Kidney capillary endothelial cell (primary cell): Measurements from ENCODE around the gene MITF.
"Not testable (repeated sequence)": the region's sequence is repeated elsewhere in the genome, so short reads cannot be mapped to it uniquely, and the experiment has no call there.

Source experiments
- DNase-seq: peaks from one replicate; pipeline ENCODE4 v3.0.0-alpha.2; 2018; ENCODE audit warnings: low spot score

The MITF gene

DNA sequence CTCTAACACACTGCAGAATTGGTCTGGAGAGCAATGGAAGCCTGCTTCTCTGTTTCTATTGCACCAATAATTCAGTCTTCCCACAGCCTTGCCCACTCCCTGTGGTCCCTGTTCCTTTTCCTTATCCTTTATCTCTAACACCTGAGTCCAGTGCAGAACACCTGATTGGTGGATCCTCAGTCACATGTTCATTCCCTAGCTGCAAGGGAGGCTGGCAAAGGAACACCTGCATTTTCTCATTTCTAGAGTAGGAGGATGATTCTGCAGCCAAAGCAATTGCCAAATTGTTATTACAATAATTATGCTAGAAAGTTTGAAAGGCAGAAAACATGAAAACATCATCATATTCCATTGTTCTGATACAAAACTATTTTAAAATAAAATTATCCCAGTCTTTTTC, 176.5 kb downstream of the MITF start:
- no peak for DNase-seq

DNA sequence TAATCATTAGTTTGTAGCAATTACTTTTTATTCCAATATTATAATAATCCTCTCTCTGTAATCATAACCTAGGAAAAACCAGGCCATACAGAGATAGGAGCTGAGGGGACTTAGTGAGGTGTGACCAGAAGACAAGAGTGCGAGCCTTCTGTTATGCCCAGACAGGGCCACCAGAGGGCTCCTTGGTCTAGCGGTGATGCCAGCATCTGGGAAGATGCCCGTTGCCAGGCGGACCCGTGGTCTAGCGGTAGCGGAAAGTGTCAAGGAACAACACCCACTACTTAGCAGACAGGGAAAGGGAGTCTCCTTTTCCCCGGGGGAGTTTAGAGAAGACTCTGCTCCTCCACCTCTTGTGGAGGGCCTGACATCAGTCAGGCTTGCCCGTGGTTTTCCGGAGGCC, 180.7 kb downstream of the MITF start:
- DNase-seq = not testable (repeated sequence)

DNA sequence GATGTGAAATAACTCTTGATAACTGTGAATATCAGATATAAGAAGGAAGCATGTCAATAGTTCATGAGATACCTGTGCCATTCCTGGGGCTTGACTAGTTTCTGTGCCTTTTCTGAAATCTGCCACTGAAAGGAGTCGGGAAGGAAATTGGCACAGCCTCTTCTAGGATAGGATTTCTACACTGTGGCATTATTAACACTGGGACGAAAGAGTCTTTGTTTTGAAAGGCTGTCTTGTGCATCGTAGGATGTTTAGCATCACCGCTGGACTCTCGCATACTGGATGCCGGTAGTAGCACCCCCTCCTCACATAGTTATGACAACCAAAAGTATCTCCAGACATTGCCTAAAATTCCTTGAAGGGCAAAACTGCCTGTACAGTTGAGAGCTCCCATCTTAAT, 182.4 kb downstream of the MITF start:
- no peak for DNase-seq

DNA sequence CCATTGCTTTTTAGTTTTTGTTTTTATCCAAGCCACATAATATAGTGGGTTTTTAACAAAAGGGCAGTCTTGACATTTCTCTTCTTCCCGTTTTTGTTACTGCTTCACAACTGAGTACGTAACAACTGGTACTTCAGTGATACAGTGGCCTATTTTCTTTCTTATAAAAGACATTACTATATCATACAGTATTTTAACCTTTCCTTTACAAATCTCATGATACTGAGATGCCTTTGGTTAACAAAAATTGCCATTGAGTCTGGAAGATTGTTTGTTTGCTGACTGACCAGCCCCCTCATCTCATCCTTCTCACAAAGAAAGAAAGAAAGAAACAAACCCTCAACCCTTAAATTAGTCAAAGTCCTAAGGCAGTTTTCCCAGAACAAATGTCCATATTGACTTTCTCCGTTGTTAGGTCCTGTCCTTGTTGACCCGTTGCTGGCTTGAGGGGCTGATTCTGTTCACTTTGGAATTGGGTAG, 183.3 kb downstream of the MITF start:
- no peak for DNase-seq

DNA sequence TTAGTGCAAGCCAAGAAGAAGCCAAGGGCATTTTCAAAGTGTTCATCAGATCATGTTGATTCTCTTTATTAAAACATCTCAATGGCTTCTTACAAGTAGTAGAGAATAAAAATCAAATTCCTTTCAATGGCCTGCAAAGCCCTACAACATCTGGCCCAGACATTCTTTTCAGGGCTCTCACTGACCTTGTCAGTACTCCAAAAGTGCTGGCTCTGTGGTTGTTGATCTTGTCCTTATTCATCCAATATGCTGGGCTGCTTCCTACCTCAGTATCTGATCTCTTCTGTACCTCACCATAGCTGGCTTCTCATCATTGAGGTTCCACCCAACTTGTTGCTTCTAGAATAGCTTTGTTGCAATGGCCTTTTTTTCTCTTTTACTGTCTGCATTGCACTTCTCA, 186.2 kb downstream of the MITF start:
- no peak for DNase-seq

DNA sequence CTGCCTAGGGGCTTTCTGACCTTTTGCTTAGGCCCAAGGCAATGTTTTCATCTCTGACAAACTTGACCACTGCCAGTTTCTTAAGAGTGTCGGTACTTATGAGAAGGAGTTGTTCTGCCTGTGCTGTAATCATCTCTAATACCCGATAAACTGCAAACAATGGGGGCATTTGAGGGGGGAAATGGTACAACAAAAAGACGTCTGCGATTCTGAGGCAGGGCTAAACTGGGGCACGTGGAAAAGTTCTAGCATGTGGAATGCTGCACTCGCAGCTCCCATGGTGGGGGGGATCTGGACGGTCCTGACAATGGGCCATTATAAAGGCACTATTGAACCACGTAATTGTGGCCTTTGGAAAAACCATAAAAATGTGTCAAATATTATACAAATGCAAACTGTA, 187.1 kb downstream of the MITF start:
- DNase-seq = no peak

DNA sequence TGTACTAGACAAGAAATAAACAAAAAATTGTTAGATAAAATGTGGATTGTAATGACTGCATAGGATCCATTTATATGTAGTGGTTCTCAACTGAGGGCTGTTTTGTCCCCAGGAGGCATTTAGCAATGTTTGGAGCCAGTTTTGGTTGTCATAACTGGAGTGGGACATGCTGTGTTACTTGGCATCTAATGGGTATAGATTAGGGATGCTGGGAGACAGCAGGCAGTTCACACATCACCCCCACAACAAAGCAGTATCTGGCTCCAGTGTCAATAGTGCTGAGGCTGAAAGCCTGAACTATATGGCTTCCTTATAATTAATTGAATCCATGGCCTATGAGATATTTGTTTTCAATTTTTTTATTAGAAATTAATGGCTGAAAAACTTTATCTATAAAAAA, 188.3 kb downstream of the MITF start:
- DNase-seq = no peak

DNA sequence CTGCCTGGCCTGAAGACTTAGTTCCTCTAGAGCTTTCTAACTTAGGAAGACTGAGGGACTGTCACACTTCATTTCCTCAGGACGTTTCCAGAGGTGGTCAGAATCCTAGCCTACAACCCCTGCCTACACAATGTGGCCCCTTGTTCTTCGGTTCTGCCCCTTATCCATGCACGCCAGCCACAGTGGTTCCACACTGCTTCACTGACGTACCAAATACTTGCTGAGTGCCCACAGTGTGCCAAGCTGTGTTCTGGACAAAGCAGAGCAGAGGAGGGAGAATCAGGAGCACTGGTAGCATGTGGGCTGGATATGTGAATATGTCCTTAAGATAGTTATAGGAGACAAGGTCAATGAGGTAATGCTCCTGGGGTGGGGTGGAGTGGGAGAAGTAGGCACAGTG, 189.8 kb downstream of the MITF start:
- DNase-seq = no peak

DNA sequence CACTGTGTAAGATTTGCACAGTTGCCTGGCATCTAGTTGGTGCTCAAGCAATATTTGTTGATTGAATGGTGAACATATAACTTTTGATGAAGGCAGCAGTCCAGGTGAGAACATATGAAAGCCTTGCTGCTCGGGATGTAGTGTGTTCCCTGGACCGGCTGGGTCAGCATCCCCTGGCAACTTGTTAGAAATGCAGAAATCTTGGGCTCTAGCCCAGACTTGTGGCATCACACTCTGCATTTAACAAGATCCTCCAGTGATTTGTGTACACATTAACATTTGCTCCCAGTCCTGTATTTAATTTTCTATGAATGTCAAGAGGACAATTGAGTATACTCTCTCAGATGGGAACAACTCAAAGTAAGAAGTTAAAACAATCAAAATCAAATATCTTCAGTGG, 191.3 kb downstream of the MITF start:
- no peak for DNase-seq

DNA sequence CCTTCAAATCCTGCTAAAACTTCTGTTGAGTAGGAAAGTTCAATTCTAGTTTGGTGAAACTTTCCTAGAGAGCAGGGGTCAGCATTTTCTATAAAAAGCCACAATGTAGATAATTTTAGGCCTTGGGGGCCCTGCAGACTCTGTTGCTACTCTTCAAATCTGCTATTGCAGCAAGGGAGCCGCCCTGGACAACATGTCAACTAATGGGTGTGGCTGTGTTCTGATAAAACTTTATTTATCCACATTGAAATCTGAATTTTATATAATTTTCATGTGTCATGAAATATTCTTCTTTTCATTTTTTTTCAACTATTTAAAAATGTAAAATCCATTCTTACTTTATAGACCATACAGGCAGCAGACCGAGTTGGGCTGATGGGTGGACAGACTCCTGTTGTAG, 192.8 kb downstream of the MITF start:
- DNase-seq = no peak

DNA sequence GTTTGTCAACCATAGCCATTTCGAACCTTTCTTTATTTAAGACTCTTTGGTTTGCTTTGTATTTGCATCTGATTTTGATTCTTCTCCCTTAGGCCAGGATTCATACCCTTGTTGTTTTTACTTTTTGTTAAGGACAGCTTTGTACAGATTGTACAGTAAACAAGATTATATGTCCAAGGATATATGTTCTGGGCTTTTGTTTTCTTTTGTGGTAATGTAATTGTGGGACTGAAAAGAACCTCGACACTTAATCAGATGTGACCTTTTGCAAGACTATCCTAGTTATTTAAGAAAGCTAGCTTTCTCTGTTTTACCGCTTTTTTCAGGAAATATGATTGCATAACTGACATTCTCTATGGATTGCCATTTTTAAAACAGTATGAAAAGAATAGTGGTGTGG, 193.2 kb downstream of the MITF start:
- no peak for DNase-seq

DNA sequence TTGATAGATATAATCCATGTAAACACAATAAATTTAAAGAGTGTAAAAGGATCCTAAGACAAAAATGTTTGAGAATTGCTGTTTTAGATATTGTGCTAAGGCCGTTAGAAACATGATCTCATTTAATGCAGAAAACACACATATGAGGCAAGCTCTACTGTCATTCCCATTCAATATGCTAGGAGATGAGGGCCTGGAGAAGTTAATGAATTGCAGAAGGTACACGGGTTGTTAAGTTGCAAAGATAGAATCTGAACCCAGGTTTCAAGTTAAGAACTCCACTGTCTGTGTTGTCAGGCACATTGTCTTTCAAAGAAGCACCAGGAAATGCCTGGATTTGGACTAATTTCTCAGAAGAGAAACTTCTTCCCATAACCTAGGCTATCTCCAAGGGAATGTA, 195.1 kb downstream of the MITF start:
- no peak for DNase-seq

DNA sequence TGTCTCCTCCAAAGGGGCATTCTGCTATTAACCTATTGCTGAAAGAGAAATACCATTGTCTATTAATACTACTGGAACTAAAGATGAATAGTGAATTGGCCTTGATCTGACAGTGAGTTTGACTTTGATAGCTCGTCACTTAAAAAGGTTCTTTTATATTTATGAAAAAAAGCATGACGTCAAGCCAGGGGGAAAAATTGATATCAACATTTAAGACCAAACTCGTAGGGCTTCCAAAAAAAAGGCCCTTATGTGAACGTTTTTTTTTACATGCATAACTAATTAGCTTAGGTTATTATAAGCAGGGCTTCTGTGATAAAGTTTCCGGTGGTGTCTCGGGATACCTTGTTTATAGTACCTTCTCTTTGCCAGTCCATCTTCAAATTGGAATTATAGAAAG, 197.0 kb downstream of the MITF start:
- DNase-seq = no peak

DNA sequence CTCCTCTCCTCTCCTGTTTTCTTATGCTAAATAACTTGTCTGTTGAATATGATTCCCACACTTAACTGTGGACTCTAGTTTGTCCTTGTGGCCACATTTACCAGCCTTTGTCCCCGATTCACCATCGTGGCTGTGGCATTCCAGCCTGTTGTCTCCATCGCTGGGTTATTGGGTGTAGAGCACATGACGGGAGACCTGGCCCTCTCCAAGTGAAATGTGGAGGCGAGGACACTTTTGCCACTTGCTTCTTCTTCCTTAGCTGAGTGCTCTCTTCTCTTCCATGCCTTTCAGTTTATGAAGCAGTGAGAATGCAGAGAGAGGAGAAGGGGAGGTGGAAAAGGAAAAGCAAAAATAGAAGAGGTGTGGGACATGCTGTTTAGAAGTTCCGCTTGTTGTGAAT, 198.8 kb downstream of the MITF start:
- DNase-seq = no peak

DNA sequence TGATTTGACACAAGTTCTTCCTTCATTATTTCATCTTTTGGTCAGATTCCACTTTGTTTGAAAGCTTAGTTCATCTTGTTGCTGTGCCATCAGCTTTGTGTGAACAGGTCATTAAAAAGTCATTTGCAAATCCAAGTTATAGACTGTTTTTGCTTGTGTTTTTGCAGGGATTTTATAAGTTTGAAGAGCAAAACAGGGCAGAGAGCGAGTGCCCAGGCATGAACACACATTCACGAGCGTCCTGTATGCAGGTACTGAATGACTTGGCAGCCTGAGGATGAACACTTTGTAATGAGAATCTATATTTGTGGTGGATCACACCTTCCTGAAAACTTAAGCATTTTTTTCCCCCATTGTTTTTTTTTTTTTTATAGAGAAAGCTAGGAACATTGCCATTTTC, 199.7 kb downstream of the MITF start:
- no peak for DNase-seq

DNA sequence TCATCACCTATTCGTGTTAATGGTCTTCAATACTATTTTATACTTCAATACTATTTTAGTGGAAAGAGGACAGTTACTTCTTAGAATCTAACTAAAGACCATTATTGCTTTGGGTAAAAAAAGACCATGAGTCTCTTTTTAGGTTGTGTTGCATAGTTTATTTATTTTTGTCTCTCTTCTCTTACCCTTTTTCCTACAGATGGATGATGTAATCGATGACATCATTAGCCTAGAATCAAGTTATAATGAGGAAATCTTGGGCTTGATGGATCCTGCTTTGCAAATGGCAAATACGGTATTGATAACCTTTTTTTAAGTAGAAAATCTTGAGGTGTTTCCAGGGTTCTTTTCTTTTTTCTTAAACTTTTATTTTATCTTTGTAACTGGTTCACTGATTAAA, 201.8 kb downstream of the MITF start:
- no peak for DNase-seq

DNA sequence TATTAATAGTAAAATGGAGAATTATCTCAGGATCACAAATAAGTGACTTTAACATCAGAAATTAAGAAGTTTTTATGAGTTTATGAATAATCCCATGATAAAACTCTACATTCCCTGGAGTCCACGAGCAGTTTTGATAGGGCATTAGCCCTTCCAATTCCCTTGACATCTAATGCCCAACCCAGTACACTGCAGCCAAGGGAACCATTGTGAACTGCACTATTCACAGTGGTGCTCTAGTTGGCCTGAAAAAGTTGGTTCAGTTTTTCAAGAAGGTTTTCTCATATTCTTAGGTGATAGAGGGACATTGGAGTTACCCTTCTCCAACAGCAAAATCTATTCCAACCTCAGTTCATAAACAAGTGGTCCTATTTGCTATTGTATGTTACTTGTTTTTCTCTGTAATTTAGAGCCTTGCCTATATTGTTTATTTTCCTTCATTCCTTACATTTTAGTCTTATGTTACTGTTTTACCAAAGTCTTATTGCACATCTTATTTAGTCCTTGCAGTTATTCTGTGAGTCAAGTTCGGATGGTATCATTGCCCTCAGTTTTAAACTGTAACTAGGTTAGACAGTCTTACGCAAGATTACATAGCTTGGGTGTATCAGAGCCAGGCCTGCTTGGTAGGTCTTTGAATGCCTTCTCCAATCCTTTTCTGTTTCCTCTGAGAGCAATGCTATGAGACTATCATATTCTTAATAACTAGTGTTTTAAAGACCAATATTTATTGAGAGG, 202.3 kb downstream of the MITF start:
- DNase-seq = no peak

DNA sequence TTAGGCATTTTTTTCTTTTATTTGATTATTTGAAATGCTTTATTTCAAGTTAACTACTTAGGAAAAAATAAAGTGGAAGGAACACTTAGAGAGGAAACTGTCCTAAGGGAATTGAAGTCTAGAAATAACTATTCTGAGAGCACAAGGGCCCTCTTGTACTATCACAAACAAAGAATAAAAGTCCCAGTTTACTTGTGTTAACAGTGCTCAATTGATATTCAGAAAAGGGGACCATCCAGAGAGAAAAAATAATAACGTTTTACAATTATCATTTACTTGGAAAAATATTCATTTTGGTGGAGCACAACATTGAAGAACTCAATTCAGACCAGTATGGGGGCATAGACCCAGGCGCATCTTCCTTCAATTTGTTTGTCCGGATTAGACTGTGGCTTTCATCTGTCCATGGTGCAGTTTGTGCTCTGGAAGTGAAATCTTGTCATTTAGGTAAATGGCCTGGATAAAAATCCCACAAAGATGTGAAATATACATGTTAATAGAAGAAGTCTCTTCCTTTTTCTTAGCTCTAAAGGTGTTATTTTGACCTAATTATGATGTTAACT, 205.7 kb downstream of the MITF start:
- DNase-seq = no peak

DNA sequence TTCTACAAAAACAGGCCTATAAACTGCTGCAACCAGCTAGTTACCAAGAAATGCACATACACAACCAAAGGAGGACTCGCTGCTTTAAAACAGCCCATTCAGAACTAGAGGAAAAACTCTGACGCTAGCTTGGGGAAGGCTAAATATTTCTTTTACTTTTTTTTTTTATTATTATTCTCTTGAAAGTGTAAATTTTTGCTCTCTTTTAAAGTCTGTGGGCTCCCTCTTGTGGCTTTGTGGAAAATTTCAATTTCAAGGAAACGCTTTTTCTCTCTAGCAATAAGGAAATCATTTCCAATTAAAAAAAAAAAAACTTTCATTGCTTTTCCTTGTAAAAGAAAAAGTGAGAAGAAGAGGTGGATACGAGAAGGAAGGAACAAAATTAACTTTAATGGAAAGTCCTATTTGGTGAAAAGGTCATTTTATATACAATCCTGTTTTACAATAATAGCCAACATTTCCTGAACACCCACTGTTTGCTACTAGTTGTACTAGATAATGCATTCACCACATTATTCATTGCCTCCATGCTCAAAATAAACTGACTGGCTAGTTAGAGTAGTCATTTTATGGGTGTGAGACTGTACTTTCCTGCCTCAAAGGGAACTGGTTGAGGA, 209.1 kb downstream of the MITF start:
- DNase-seq = peak; percentile 47

DNA sequence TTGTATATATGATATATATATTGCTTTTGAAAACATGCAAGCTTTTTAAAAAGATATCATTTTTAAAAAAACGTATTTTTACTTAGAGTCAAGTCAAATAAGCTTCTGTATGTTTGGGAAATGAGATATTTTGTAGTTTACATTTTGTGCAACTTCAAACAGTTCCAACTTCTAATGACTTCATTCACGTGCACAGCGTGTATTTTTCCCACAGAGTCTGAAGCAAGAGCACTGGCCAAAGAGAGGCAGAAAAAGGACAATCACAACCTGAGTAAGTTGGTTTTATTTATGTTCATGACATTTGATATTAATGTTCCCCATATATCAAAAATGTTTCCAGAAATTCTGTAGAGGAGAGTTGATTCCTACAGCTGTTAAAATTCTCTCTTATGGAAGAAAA, 212.4 kb downstream of the MITF start:
- no peak for DNase-seq

DNA sequence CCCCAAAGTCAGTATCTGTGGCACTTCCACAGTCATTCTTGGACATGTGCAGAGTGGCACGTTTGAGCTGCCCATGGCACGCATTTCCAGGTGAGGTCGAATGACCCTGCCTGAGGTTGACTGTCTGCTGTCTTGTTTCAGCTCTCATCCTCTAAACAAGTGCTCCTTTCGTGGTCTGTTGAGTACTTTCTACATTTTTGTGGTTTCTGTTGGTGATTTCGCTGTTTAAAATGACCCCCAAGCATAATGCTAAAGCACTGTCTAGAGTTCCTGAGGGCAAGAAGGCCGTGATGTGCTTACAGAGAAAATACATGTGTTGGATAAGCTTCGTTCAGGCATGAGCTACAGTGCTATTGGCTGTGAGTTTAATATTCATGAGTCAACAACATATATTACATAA, 220.3 kb downstream of the MITF start:
- DNase-seq = no peak

DNA sequence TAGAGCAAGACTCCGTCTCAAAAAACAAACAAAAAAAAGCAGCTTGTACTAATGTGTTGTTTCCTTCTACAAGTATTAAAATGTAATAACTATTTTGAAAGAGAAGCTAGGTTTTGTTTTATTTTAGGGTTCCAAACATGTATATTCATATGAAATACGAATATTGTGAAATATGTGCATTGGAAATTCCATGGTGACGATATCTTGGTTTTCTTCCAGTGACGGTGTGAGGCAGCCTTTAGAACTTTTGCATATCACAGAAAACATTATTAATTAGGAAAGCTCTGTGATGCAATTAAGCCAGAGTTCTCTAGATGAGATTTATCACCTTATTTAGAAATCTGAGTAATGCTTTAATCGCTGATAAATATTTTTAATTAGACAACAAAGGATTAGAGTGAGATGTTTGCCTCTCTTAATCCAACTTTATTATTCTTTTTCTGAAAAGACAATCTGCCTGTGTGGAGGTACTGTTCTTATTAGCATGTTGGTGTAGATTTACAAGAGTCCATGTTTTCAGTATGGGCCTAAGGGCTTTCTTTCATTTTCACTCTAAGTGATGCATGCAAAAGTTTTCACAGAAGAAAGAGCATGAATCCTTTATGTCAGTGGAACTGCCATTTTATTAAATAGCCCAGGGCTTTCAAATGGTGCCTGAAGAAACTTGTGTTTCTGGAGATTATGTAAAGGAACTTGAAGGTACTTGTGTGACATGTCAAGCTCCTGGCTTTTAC, 222.6 kb downstream of the MITF start:
- no peak for DNase-seq

DNA sequence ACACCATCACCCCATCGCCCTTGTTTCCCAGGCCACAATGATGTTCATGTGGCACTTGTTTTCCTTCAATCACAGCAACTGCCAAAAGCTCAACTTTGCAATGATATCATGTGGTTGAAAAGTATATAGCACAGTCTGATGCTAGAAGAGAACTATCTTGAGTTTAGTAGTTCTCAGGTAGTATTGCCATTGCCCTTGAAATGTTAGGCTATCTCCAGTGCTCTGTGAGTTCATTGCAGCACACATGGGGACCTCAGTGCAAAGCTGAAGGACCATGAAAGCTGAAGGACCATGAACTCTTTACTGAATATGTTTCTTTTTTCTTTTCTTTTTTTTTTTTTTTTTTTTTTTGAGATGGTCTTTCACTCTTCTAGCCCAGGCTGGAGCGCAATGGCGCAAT, 224.4 kb downstream of the MITF start:
- no peak for DNase-seq
